Uterus (tissue), 4 donors: ENCODE results near the gene STRBP. TPM values are rescaled to one million over a fixed set of nuclear protein-coding genes. Genes with fewer than 3 reads are reported as not detected.

Experiments used
- DNase-seq, 2 donors: peaks; one replicate each; pipeline ENCODE4 v3.0.0-alpha.2; 2019 to 2020
- H3K27ac ChIP-seq, 2 donors: fragments of 200-600 bp; sonication (generic); 1 replicate in 1 of 2; 2 replicates in 1 of 2; pipeline ENCODE4 v1.5.1; 2016 to 2018
- H3K27me3 ChIP-seq, 2 donors: fragments of 200-600 bp; sonication (generic); one replicate each; pipeline ENCODE4 v1.5.1; 2018 to 2019; ENCODE audit warnings: control low read depth in 1 of 2
- H3K36me3 ChIP-seq, 2 donors: fragments of 200-600 bp; sonication (generic); one replicate each; pipeline ENCODE4 v1.5.1; 2019; ENCODE audit warnings: control low read depth in 1 of 2
- H3K4me1 ChIP-seq, 2 donors: fragments of 200-600 bp; sonication (generic); one replicate each; pipeline ENCODE4 v1.5.1; 2018 to 2019; ENCODE audit warnings: control low read depth in 1 of 2
- H3K4me3 ChIP-seq, 2 donors: fragments of 200-600 bp; sonication (generic); 1 replicate in 1 of 2; 2 replicates in 1 of 2; pipeline ENCODE4 v1.5.1; 2018 to 2019; ENCODE audit warnings: mild to moderate bottlenecking in 1 of 2
- H3K9me3 ChIP-seq, 2 donors: fragments of 200-600 bp; sonication (generic); one replicate each; pipeline ENCODE4 v1.5.1; 2019; ENCODE audit warnings: control low read depth in 1 of 2
- POLR2A ChIP-seq, 2 donors: fragments of 450-650 bp; IDR thresholded peaks; one replicate each; pipeline ENCODE4 v1.6.1; 2016; ENCODE audit warnings: antibody characterized with exemption in 2 of 2, mild to moderate bottlenecking in 1 of 2, moderate library complexity in 1 of 2
- intact Hi-C: fragments of 100-400 bp; cut with DNase I; formaldehyde crosslinking; loops from one replicate; pipeline ENCODE4 v1.15.1; 2023; ENCODE audit warnings: low total_unique reads
- total RNA-seq, 4 donors: library from RNA; depleted of rRNA in 3 of 4; stranded (reverse); fragments of >200 nt in 3 of 4; gene quantifications; one replicate each; pipeline versions ENCODE4 v1.1.0 to v1.2.4, GENCODE V29; 2014 to 2023
- TF ChIP-seq, protein P1 (sequence below), 4 experiments: fragments of 200-600 bp in 2 of 4; fragments of 450-650 bp in 2 of 4; sonication (generic) in 2 of 4; IDR thresholded peaks; one replicate each; pipeline ENCODE4 v1.5.1; 2016 to 2019; ENCODE audit warnings: antibody characterized with exemption in 4 of 4, mild to moderate bottlenecking in 2 of 4, moderate library complexity in 1 of 4
- donor health status: DM: yes; HTN: yes; CAD: no.

STRBP gene
- total RNA-seq, 4 donors from 2014 or later = 3.3 to 28.2 (median 16.3) TPM

DNA sequence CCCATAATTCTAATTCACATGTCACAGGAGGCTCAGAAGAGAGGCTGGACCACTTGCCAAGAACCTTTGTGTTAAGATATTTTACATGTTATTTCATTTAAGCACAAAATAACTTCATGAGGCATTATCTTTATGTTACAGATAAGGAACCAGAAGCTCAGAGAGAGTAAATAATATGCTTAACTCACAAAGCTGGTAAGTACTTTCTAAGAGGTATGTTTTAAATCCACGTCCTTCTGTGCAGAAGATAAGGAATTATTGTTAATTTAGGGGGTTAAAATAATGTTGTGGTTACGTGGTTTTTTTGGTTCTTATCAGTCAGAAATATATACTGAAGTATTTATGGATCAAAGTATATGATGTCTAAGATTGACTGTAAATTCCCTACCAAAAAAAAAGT lies 8.0 kb downstream of the STRBP start:
- intact Hi-C loops = no loop called here
- Histone ChIP-seq H3K9me3 (no peaks in the 10 kb centered on the region), H3K27me3 (no peaks in the 10 kb centered on the region), H3K4me1 (no peaks in the 10 kb centered on the region), H3K27ac (no peak overlapping the region), H3K36me3 (no peaks in the 10 kb centered on the region), H3K4me3 (no peak overlapping the region)
- TF ChIP-seq, protein P1, sequence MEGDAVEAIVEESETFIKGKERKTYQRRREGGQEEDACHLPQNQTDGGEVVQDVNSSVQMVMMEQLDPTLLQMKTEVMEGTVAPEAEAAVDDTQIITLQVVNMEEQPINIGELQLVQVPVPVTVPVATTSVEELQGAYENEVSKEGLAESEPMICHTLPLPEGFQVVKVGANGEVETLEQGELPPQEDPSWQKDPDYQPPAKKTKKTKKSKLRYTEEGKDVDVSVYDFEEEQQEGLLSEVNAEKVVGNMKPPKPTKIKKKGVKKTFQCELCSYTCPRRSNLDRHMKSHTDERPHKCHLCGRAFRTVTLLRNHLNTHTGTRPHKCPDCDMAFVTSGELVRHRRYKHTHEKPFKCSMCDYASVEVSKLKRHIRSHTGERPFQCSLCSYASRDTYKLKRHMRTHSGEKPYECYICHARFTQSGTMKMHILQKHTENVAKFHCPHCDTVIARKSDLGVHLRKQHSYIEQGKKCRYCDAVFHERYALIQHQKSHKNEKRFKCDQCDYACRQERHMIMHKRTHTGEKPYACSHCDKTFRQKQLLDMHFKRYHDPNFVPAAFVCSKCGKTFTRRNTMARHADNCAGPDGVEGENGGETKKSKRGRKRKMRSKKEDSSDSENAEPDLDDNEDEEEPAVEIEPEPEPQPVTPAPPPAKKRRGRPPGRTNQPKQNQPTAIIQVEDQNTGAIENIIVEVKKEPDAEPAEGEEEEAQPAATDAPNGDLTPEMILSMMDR (IDR thresholded peaks at IDR 0.05) = no peak
- no peak for TF ChIP-seq POLR2A (IDR thresholded peaks at IDR 0.05)
- no peak for DNase-seq

- Histone ChIP-seq H3K4me1 (no peaks in the 10 kb centered on the region), H3K27ac (no peak overlapping the region), H3K4me3 (no peak overlapping the region), H3K36me3 (no peaks in the 10 kb centered on the region), H3K27me3 (no peaks in the 10 kb centered on the region), H3K9me3 (no peaks in the 10 kb centered on the region)
- TF ChIP-seq, protein P1 (IDR thresholded peaks at IDR 0.05) = no peak
- TF ChIP-seq POLR2A (IDR thresholded peaks at IDR 0.05) = no peak
- DNase-seq = no peak
- intact Hi-C loops = no loop called here
Observed at GRCh38 chr9:123257276-123257675, 11.1 kb downstream of the STRBP start.

DNA sequence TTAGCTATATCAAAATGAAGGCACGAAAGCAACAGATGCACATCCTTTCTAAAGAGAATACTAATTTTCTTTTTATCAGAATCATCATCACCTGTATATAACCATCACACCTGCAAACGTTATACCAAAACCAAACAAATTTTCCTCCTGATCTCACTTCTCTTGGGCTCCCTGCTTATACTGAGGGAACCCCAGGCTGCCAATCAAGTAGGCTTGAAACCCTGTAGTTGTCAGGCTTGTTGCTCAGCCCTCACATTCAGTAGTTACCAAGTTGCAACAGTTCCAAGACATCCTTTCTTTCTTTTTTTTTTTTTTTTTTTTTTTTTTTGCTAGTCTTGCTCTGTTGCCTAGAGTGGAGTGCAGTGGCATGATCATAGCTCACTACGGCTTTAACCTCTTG lies 12.7 kb downstream of the STRBP start:
- Histone ChIP-seq H3K9me3 (no peaks in the 10 kb centered on the region), H3K36me3 (no peaks in the 10 kb centered on the region), H3K4me1 (no peaks in the 10 kb centered on the region), H3K4me3 (no peak overlapping the region), H3K27me3 (no peaks in the 10 kb centered on the region), H3K27ac (no peak overlapping the region)
- intact Hi-C loops = no loop called here
- TF ChIP-seq POLR2A (IDR thresholded peaks at IDR 0.05) = no peak
- TF ChIP-seq, protein P1 (IDR thresholded peaks at IDR 0.05) = no peak
- no peak for DNase-seq

DNA sequence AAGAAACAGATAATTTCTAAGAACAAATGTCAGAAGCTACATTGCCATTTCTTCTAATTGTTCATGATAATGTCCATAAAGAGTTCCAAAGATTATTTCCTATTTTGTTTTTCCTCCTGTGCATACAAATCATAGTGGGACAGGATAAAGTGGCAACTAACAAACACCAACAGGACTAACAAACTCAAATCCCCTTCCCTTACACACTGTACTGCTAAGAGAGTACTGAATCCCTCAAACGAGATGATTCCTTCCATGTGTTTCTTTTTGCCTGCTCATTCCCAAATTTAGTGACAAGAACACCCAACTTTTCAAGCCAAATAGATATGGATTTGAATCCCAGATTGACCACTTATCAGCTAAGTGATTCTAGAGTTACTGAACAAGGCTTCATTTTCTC lies 15.2 kb downstream of the STRBP start:
- no peaks in the 10 kb centered on the region for H3K4me1 ChIP-seq
- H3K4me3 ChIP-seq = no peak overlapping the region
- H3K9me3 ChIP-seq = no peaks in the 10 kb centered on the region
- TF ChIP-seq, protein P1 (IDR thresholded peaks at IDR 0.05) = no peak
- TF ChIP-seq POLR2A (IDR thresholded peaks at IDR 0.05) = no peak
- no peaks in the 10 kb centered on the region for H3K36me3 ChIP-seq
- DNase-seq = no peak
- no peaks in the 10 kb centered on the region for H3K27me3 ChIP-seq
- no peak overlapping the region for H3K27ac ChIP-seq
- intact Hi-C loops = no loop called here

DNA sequence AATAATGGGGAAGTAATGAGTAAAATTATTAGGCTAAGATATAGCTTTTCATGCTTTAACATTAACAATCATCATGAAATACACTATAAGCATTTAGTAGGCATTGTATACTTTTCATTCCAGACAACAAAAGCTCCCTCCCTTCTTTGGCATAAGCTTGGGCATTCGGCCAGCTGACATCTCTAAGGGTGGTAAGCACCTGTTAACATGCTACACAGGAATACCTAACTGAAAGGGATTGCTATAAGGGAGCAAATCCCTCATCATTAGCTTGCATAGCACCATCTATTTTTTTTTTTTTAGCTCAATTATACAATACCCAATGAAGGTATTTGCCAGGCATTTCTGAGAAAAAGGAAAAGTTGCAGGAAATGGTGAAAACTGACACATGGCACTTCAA lies 16.6 kb downstream of the STRBP start:
- Histone ChIP-seq H3K4me3 (no peak overlapping the region), H3K27me3 (no peaks in the 10 kb centered on the region), H3K9me3 (no peaks in the 10 kb centered on the region), H3K36me3 (no peaks in the 10 kb centered on the region), H3K4me1 (no peaks in the 10 kb centered on the region), H3K27ac (no peak overlapping the region)
- intact Hi-C loops = no loop called here
- TF ChIP-seq POLR2A (IDR thresholded peaks at IDR 0.05) = no peak
- TF ChIP-seq, protein P1 (IDR thresholded peaks at IDR 0.05) = no peak
- DNase-seq = no peak
